ENCODE data around the gene KRT79.
"Not testable (repeated sequence)": the region's sequence is repeated elsewhere in the genome, so short reads cannot be mapped to it uniquely, and the experiment has no call there.

The KRT79 gene

GRCh38 chr12:52860102-52860823 lies 26.2 kb upstream of the KRT79 start:
- no peak for DNase-seq (ENCODE audit: low spot score)

- DNase-seq (ENCODE audit: low spot score), result no peak
Measured at GRCh38 chr12:52857500-52857899, 23.4 kb upstream of the KRT79 start.

- DNase-seq (ENCODE audit: low spot score), result no peak
Measured at GRCh38 chr12:52856787-52857186, 22.7 kb upstream of the KRT79 start.

GRCh38 chr12:52856077-52856476 lies 22.0 kb upstream of the KRT79 start:
- not testable (repeated sequence) for DNase-seq (ENCODE audit: low spot score)

GRCh38 chr12:52851787-52852186 lies 17.7 kb upstream of the KRT79 start:
- DNase-seq (ENCODE audit: low spot score), result no peak

GRCh38 chr12:52850681-52851080 lies 16.6 kb upstream of the KRT79 start:
- no peak for DNase-seq (ENCODE audit: low spot score)

GRCh38 chr12:52849511-52849910 lies 15.4 kb upstream of the KRT79 start:
- no peak for DNase-seq (ENCODE audit: low spot score)

GRCh38 chr12:52848661-52849255 lies 14.6 kb upstream of the KRT79 start, which contains the start of gene KRT78:
Gene KRT78 (minus strand): TSS chr12:52848994. CDS start chr12:52848930, 64 bp downstream.
- no peak for DNase-seq (ENCODE audit: low spot score)

GRCh38 chr12:52847335-52848102 lies 13.4 kb upstream of the KRT79 start:
- no peak for DNase-seq (ENCODE audit: low spot score)

GRCh38 chr12:52846356-52846970 lies 12.4 kb upstream of the KRT79 start:
- no peak for DNase-seq (ENCODE audit: low spot score)

GRCh38 chr12:52845946-52846345 lies 11.8 kb upstream of the KRT79 start:
- no peak for DNase-seq (ENCODE audit: low spot score)

- DNase-seq (ENCODE audit: low spot score), result no peak
Measured at GRCh38 chr12:52844386-52844785, 10.3 kb upstream of the KRT79 start.

GRCh38 chr12:52839436-52840105 lies 5.5 kb upstream of the KRT79 start:
- DNase-seq (ENCODE audit: low spot score), result no peak

- DNase-seq (ENCODE audit: low spot score), result no peak
Measured at GRCh38 chr12:52838609-52839435, 4.7 kb upstream of the KRT79 start.

GRCh38 chr12:52837781-52838608 lies 3.9 kb upstream of the KRT79 start:
- DNase-seq (ENCODE audit: low spot score), result no peak

- DNase-seq (ENCODE audit: low spot score), result no peak
Measured at GRCh38 chr12:52837413-52837741, 3.3 kb upstream of the KRT79 start.

GRCh38 chr12:52836491-52837412 lies 2.6 kb upstream of the KRT79 start:
- no peak for DNase-seq (ENCODE audit: low spot score)

- no peak for DNase-seq (ENCODE audit: low spot score)
Measured at GRCh38 chr12:52836042-52836466, 1.9 kb upstream of the KRT79 start.
